K562 (cell line): ENCODE measurements around the gene ZC3H6. TPM values are rescaled to one million over a fixed set of nuclear protein-coding genes. Genes with fewer than 3 reads are reported as not detected.
A peak's percentile ranks its signal among the peaks of the same experiment; 100 is the strongest.

Experiments used
- ATAC-seq: fragments of 200-7000 bp; cut with Tn5 transposase; 3 replicates; pipeline ENCODE4 v1.9.1; 2020; ENCODE audit warnings: moderate library complexity
- BruUV-seq: library from RNA; stranded (reverse); fragments of 400-500 nt; replicated peaks from 2 replicates; lab custom pipeline; 2021; lab: Mats Ljungman, UMichigan
- CTCF ChIA-PET: fragments of 300-600 bp; formaldehyde crosslinking; extraction: SDS; loops from one replicate; lab custom pipeline; 2021; ENCODE audit warnings: low intra/inter-chr PET ratio; lab: Yijun Ruan, JAX
- POLR2A ChIA-PET: fragments of 300-600, 350-650 bp; sonication (Branson Sonifier 250); formaldehyde crosslinking; extraction: SDS; loops from one replicate; lab custom pipeline; 2021; ENCODE audit warnings: antibody characterized with exemption, inconsistent platforms; lab: Yijun Ruan, JAX
- DNase-seq, 4 experiments: peaks; one replicate each; pipeline versions ENCODE4 v3.0.0 to v3.0.0-alpha.2; 2011 to 2018; ENCODE audit warnings: low spot score in 3 of 4, mixed read lengths in 3 of 4; ENCODE audit errors: extremely low read depth in 1 of 4
- FAIRE-seq: peaks from 2 replicates; lab custom pipeline; 2011; peaks lifted over from hg19 to GRCh38; lab: Jason Lieb, UNC
- H2AFZ ChIP-seq: 2 replicates; pipeline ENCODE4 v1.6.0; 2011; ENCODE audit warnings: low read depth, low read length, control low read depth, inconsistent platforms
- H3K27ac ChIP-seq: fragments of 200-600 bp; 3 replicates; pipeline ENCODE4 v1.8.0; 2011; ENCODE audit warnings: low read depth, mild to moderate bottlenecking, control low read depth, inconsistent platforms, low read length, moderate library complexity, mixed read lengths; ENCODE audit errors: extremely low read depth
- H3K27me3 ChIP-seq, 2 experiments: fragments of 300-600 bp in 1 of 2; 2 replicates in 1 of 2; 3 replicates in 1 of 2; pipeline versions ENCODE4 v1.6.0 to v1.8.0; 2011; ENCODE audit warnings: inconsistent platforms in 2 of 2, low read length in 2 of 2, mild to moderate bottlenecking in 1 of 2, mixed read lengths in 1 of 2, moderate library complexity in 1 of 2; ENCODE audit not compliant: control insufficient read depth in 2 of 2, insufficient read depth in 2 of 2
- H3K36me3 ChIP-seq: fragments of 300-600 bp; 3 replicates; pipeline ENCODE4 v1.8.0; 2011; ENCODE audit warnings: mild to moderate bottlenecking, low read length, inconsistent platforms; ENCODE audit not compliant: control insufficient read depth, insufficient read depth
- H3K4me1 ChIP-seq, 2 experiments: fragments of 200-600 bp in 1 of 2; replicated peaks in 1 of 2; 2 replicates in 1 of 2; 3 replicates in 1 of 2; pipeline versions ENCODE4 v1.5.1 to v1.8.0; 2011; ENCODE audit warnings: inconsistent platforms in 2 of 2, low read length in 2 of 2, mild to moderate bottlenecking in 1 of 2, mixed read lengths in 1 of 2, moderate library complexity in 1 of 2; ENCODE audit not compliant: control insufficient read depth in 2 of 2, insufficient read depth in 2 of 2
- H3K4me2 ChIP-seq: 2 replicates; pipeline ENCODE4 v1.6.1; 2011; ENCODE audit warnings: low read length, control low read depth, inconsistent platforms, mixed read lengths; ENCODE audit not compliant: insufficient read depth
- H3K4me3 ChIP-seq: fragments of 200-600 bp; sonication (generic), shearing (Covaris generic); 2 replicates; pipeline ENCODE4 v1.5.1; 2016; ENCODE audit warnings: control low read depth, inconsistent platforms
- H3K79me2 ChIP-seq: fragments of 200-600 bp; 3 replicates; pipeline ENCODE4 v1.8.0; 2011; ENCODE audit warnings: low read length, inconsistent platforms; ENCODE audit not compliant: control insufficient read depth, insufficient read depth
- H3K9ac ChIP-seq, 2 experiments: 2 replicates each; pipeline versions ENCODE4 v1.6.0 to v1.6.1; 2011; ENCODE audit warnings: low read depth in 2 of 2, low read length in 2 of 2, control low read depth in 1 of 2, inconsistent platforms in 1 of 2, mild to moderate bottlenecking in 1 of 2, mixed read lengths in 1 of 2; ENCODE audit not compliant: insufficient read depth in 1 of 2
- H3K9me1 ChIP-seq: one replicate; pipeline ENCODE4 v1.6.0; 2011; ENCODE audit warnings: inconsistent platforms, mild to moderate bottlenecking, low read length, moderate library complexity; ENCODE audit not compliant: control insufficient read depth, insufficient read depth
- H3K9me3 ChIP-seq: replicated peaks from 2 replicates; pipeline ENCODE4 v1.5.1; 2011; ENCODE audit warnings: low read depth, low read length, inconsistent platforms; ENCODE audit not compliant: control insufficient read depth, insufficient read depth
- H4K20me1 ChIP-seq: replicated peaks from 2 replicates; pipeline ENCODE4 v1.6.1; 2011; ENCODE audit warnings: low read length, inconsistent platforms, mixed read lengths; ENCODE audit not compliant: control insufficient read depth, insufficient read depth
- ATF6 ChIP-seq: sonication (generic); formaldehyde crosslinking; IDR thresholded peaks from 2 replicates; pipeline ENCODE4 v1.4.0; 2020; ENCODE audit warnings: mild to moderate bottlenecking, missing genetic modification reagents
- C11orf30 ChIP-seq: fragments of 450-650 bp; IDR thresholded peaks from 2 replicates; pipeline ENCODE4 v1.6.1; 2016; ENCODE audit warnings: low read depth, mild to moderate bottlenecking
- CBX1 ChIP-seq: sonication (generic); IDR thresholded peaks from 2 replicates; pipeline ENCODE4 v1.6.1; 2016; ENCODE audit warnings: antibody characterized with exemption, low read depth, mild to moderate bottlenecking
- DPF2 ChIP-seq: fragments of 450-650 bp; IDR thresholded peaks from 2 replicates; pipeline ENCODE4 v1.6.1; 2016
- HMG20A ChIP-seq: fragments of 450-650 bp; formaldehyde crosslinking; conservative IDR thresholded peaks from 2 replicates; pipeline ENCODE4 v1.4.0; 2020; ENCODE audit warnings: mild to moderate bottlenecking, mixed read lengths
- KLF16 ChIP-seq: IDR thresholded peaks from 2 replicates; pipeline ENCODE4 v1.6.1; 2016; ENCODE audit warnings: antibody characterized with exemption
- LCOR ChIP-seq: sonication (generic); formaldehyde crosslinking; IDR thresholded peaks from 2 replicates; pipeline ENCODE4 v1.8.0; 2022; ENCODE audit warnings: mild to moderate bottlenecking, missing genetic modification reagents
- MAFG ChIP-seq: fragments of 450-650 bp; conservative IDR thresholded peaks from 2 replicates; pipeline ENCODE4 v1.6.1; 2016; ENCODE audit warnings: missing genetic modification characterization, missing compliant biosample characterization
- PCBP2 ChIP-seq: fragments of 200-400 bp; formaldehyde crosslinking; IDR thresholded peaks from 2 replicates; pipeline ENCODE4 v1.6.1; 2018; ENCODE audit warnings: low read length, low read depth, mild to moderate bottlenecking, moderate library complexity; ENCODE audit not compliant: poor library complexity, severe bottlenecking
- SAFB2 ChIP-seq: fragments of 200-400 bp; formaldehyde crosslinking; IDR thresholded peaks from 2 replicates; pipeline ENCODE4 v1.6.1; 2018; ENCODE audit warnings: borderline replicate concordance, low read length, low read depth, moderate library complexity; ENCODE audit not compliant: severe bottlenecking
- ZBTB11 ChIP-seq, 3 experiments: fragments of 200-800 bp in 1 of 3; fragments of 250-450 bp in 1 of 3; fragments of 450-650 bp in 1 of 3; sonication (Bioruptor Pico) in 1 of 3; sonication (Bioruptor generic) in 1 of 3; formaldehyde crosslinking in 1 of 3; IDR thresholded peaks; 2 replicates each; pipeline versions ENCODE4 v1.6.1 to v1.8.0; 2016 to 2022; ENCODE audit warnings: mild to moderate bottlenecking in 2 of 3, missing genetic modification characterization in 2 of 3, missing compliant biosample characterization in 1 of 3, moderate library complexity in 1 of 3
- ZNF717 ChIP-seq: fragments of 250-450 bp; sonication (Bioruptor Pico); IDR thresholded peaks from 2 replicates; pipeline ENCODE4 v1.5.0; 2021
- WGBS: fragments of 100-300 bp; shearing (Covaris generic); methylation state at CpG from one replicate; pipeline ENCODE4 v1.1.6; 2016; ENCODE audit warnings: low coverage, mixed read lengths; ENCODE audit not compliant: insufficient coverage; ENCODE audit errors: missing lambda C conversion rate; 5-methylcytosine and 5-hydroxymethylcytosine counted together
- in situ Hi-C: fragments of 300-500 bp; cut with MboI; formaldehyde crosslinking; loops from 4 replicates; pipeline ENCODE4 v1.15.0; 2018; ENCODE audit warnings: inconsistent platforms, mixed read lengths
- intact Hi-C: fragments of 100-400 bp; cut with micrococcal nuclease; formaldehyde crosslinking; loops from 2 replicates; pipeline ENCODE4 v1.14.2; 2022
- polyA plus RNA-seq, 8 experiments: library from polyadenylated mRNA; depleted of rRNA in 4 of 8; stranded (reverse) in 5 of 8; unstranded in 3 of 8; fragments of >200 nt; fragmentation: Nextera tagmentation in 2 of 8; fragmentation: Illumina TruSeq in 1 of 8; extraction: Ambion mirVana in 2 of 8; extraction: Trizol in 1 of 8; gene quantifications; 2 replicates each; pipeline versions ENCODE4 v1.2.1 to v1.2.3, GENCODE V29; 2011 to 2014; ENCODE audit warnings: inconsistent platforms in 1 of 8, missing spikeins in 1 of 8
- total RNA-seq, 7 experiments: library from RNA; depleted of rRNA in 6 of 7; stranded (reverse); fragments of >200 nt in 6 of 7; fragmentation: Illumina TruSeq in 2 of 7; extraction: Trizol in 2 of 7; gene quantifications; 2 replicates each; pipeline versions ENCODE4 v1.2.1 to v1.2.3, GENCODE V29; 2011 to 2021; ENCODE audit warnings: low replicate concordance in 1 of 7
- TF ChIP-seq, protein P1 (sequence below), 2 experiments: fragments of 450-650 bp in 1 of 2; IDR thresholded peaks; 2 replicates each; pipeline ENCODE4 v1.6.1; 2011 to 2017; ENCODE audit warnings: low read depth in 2 of 2, antibody characterized with exemption in 1 of 2, borderline replicate concordance in 1 of 2, low read length in 1 of 2, mild to moderate bottlenecking in 1 of 2, mixed read lengths in 1 of 2; ENCODE audit not compliant: control insufficient read depth in 1 of 2

The ZC3H6 gene
- total and polyA plus RNA-seq, 9 of the 15 experiments (the other 6 are each of a cell fraction or from before 2014, with no cell fraction given) = 0.45 to 1.9 (median 1.5) TPM

GRCh38 chr2:112311932-112312331 lies 36.5 kb downstream of the ZC3H6 start (continued):
- TF ChIP-seq MAFG (tag) = peak; percentile 41; the same call in 1 of the 2 replicates
- TF ChIP-seq PCBP2 = no peak
- peak; percentile 69; the same call in 1 of the 2 replicates for TF ChIP-seq C11orf30
- TF ChIP-seq ZBTB11 (CRISPR knock-in tag; IDR thresholded peaks at IDR 0.05) = no peak
- TF ChIP-seq HMG20A (CRISPR knock-in tag) = no peak

- Histone ChIP-seq H3K9ac (no peak overlapping the region), H3K36me3 (no peaks in the 10 kb centered on the region), H3K4me1 (no peaks in the 10 kb centered on the region), H3K27me3 (no peaks in the 10 kb centered on the region), H3K4me2 (no peak overlapping the region), H4K20me1 (no peaks in the 10 kb centered on the region), H3K79me2 (no peaks in the 10 kb centered on the region), H2AFZ (no peak overlapping the region), H3K4me3 (no peak overlapping the region), H3K9me1 (no peaks in the 10 kb centered on the region), H3K9me3 (no peaks in the 10 kb centered on the region), H3K27ac (no peak overlapping the region)
- 78% methylated on average over 2 of the region's 2 CpGs for WGBS
- no peak for DNase-seq
- intact Hi-C loops (no loop called here), in situ Hi-C loops (no loop called here)
- no peak for FAIRE-seq
- no peak for ATAC-seq
- no TSS peak for BruUV-seq
- POLR2A ChIA-PET = interaction anchor here (0.9 kb wide), 1 partner anchor 10 kb away, joined by 3 read pairs; no protein-coding TSS in a partner anchor
- CTCF ChIA-PET = no interaction called here
- TF ChIP-seq SAFB2 (no peak), DPF2 (no peak), ZNF717 (no peak), CBX1 (no peak), ATF6 (no peak), LCOR (no peak), KLF16 (no peak)
- TF ChIP-seq, protein P1, sequence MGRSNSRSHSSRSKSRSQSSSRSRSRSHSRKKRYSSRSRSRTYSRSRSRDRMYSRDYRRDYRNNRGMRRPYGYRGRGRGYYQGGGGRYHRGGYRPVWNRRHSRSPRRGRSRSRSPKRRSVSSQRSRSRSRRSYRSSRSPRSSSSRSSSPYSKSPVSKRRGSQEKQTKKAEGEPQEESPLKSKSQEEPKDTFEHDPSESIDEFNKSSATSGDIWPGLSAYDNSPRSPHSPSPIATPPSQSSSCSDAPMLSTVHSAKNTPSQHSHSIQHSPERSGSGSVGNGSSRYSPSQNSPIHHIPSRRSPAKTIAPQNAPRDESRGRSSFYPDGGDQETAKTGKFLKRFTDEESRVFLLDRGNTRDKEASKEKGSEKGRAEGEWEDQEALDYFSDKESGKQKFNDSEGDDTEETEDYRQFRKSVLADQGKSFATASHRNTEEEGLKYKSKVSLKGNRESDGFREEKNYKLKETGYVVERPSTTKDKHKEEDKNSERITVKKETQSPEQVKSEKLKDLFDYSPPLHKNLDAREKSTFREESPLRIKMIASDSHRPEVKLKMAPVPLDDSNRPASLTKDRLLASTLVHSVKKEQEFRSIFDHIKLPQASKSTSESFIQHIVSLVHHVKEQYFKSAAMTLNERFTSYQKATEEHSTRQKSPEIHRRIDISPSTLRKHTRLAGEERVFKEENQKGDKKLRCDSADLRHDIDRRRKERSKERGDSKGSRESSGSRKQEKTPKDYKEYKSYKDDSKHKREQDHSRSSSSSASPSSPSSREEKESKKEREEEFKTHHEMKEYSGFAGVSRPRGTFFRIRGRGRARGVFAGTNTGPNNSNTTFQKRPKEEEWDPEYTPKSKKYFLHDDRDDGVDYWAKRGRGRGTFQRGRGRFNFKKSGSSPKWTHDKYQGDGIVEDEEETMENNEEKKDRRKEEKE (IDR thresholded peaks at IDR 0.05; ENCODE audit: borderline replicate concordance in 1 of 2, control insufficient read depth in 1 of 2, low read depth in 2 of 2, low read length in 1 of 2) = no peak
Observed at GRCh38 chr2:112312821-112313220, 37.4 kb downstream of the ZC3H6 start.
